RWPE2 (cell line): Measurements from ENCODE around the gene SGPP1.

Experiments
- ATAC-seq: fragments of 200-7000 bp; cut with Tn5 transposase; 3 replicates; pipeline ENCODE4 v1.9.1; 2021; ENCODE audit warnings: low read depth
- DNase-seq: peaks from one replicate; pipeline ENCODE4 v3.0.0-alpha.2; 2020; ENCODE audit warnings: low spot score
- H3K27ac ChIP-seq: fragments of 450-650 bp; 2 replicates; pipeline ENCODE4 v1.5.1; 2017; ENCODE audit warnings: mild to moderate bottlenecking; ENCODE audit not compliant: poor library complexity, severe bottlenecking
- H3K27me3 ChIP-seq: fragments of 250-450 bp; sonication (Bioruptor Pico); 2 replicates; pipeline ENCODE4 v1.5.1; 2021; ENCODE audit warnings: mild to moderate bottlenecking, moderate library complexity; ENCODE audit not compliant: insufficient read depth, poor library complexity, severe bottlenecking
- H3K36me3 ChIP-seq: fragments of 250-450 bp; sonication (Bioruptor Pico); 2 replicates; pipeline ENCODE4 v1.5.1; 2020; ENCODE audit warnings: low read depth, mild to moderate bottlenecking, moderate library complexity
- H3K4me1 ChIP-seq: fragments of 250-450 bp; sonication (Bioruptor Pico); 2 replicates; pipeline ENCODE4 v1.5.1; 2021; ENCODE audit warnings: mild to moderate bottlenecking, moderate library complexity; ENCODE audit not compliant: insufficient read depth, poor library complexity, severe bottlenecking
- H3K4me3 ChIP-seq: fragments of 250-450 bp; sonication (Bioruptor Pico); 2 replicates; pipeline ENCODE4 v1.5.1; 2021; ENCODE audit warnings: mild to moderate bottlenecking, moderate library complexity; ENCODE audit not compliant: severe bottlenecking
- H3K9me3 ChIP-seq: fragments of 250-450 bp; sonication (Bioruptor Pico); 2 replicates; pipeline ENCODE4 v1.5.1; 2021; ENCODE audit warnings: mild to moderate bottlenecking, moderate library complexity; ENCODE audit not compliant: severe bottlenecking
- TF ChIP-seq, protein P1 (sequence below): fragments of 450-650 bp; IDR thresholded peaks from one replicate; pipeline ENCODE4 v1.5.1; 2017; ENCODE audit warnings: mild to moderate bottlenecking, moderate library complexity; ENCODE audit not compliant: poor library complexity, severe bottlenecking

SGPP1 gene

DNA sequence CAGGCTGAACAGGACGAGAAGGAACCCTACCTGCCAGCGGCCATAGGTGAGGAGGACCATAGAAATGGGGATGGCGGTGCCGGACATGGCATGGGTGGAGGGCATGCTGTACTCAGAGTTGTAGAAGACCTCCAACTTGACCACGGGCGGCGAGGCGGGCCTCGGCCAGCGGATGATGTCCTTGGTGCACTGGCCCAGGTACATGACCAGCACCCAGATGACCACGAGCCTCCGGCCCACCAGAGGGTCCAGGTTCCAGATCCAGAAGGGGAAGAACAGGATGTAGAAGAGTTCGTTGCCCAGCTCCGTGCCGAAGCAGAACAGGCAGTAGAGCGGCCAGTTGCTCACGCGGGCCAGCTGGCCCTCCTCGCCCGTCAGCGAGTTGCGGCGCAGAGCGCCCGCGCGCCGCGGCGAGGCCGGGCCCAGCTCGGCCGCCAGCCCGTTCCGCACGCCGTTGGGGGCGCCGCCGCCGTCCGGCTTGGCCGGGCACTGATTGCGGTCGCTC is 582 bp downstream of the SGPP1 start:
- Histone ChIP-seq H3K9me3 (no peaks in the 10 kb centered on the region), H3K4me3 (peak overlapping the region; percentile 98), H3K4me1 (peaks cover 12% of the 10 kb centered on the region), H3K36me3 (peaks cover 13% of the 10 kb centered on the region), H3K27me3 (no peaks in the 10 kb centered on the region), H3K27ac (peak overlapping the region; percentile 66)
- TF ChIP-seq, protein P1, sequence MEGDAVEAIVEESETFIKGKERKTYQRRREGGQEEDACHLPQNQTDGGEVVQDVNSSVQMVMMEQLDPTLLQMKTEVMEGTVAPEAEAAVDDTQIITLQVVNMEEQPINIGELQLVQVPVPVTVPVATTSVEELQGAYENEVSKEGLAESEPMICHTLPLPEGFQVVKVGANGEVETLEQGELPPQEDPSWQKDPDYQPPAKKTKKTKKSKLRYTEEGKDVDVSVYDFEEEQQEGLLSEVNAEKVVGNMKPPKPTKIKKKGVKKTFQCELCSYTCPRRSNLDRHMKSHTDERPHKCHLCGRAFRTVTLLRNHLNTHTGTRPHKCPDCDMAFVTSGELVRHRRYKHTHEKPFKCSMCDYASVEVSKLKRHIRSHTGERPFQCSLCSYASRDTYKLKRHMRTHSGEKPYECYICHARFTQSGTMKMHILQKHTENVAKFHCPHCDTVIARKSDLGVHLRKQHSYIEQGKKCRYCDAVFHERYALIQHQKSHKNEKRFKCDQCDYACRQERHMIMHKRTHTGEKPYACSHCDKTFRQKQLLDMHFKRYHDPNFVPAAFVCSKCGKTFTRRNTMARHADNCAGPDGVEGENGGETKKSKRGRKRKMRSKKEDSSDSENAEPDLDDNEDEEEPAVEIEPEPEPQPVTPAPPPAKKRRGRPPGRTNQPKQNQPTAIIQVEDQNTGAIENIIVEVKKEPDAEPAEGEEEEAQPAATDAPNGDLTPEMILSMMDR, result no peak
- ATAC-seq (peak; percentile 70), DNase-seq (peak; percentile 76)

DNA sequence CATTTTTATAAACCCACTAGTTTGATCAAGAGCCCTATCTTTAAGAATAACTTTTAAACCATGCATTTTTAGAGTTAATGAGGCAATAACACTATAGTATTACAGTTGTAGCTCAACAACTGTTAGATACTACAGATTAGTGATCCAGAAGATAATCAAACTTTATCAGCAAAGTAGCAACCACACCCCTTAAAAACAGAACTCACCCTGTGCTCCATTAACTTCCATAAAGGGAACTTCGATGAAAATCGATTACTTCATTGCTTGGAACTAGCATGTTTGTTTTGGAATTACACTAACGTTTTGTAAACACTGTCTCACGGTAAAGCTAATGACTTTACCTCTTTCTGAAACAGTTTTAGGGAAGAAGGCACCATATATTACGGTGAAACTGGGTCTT is 1.4 kb downstream of the SGPP1 start:
- no peaks in the 10 kb centered on the region for H3K9me3 ChIP-seq
- H3K4me1 ChIP-seq, result peaks cover 12% of the 10 kb centered on the region
- DNase-seq, result no peak
- H3K27ac ChIP-seq, result peak overlapping the region; percentile 66
- ATAC-seq, result no peak
- TF ChIP-seq, protein P1, result no peak
- no peaks in the 10 kb centered on the region for H3K27me3 ChIP-seq
- peak overlapping the region; percentile 98 for H3K4me3 ChIP-seq
- H3K36me3 ChIP-seq, result peaks cover 19% of the 10 kb centered on the region

DNA sequence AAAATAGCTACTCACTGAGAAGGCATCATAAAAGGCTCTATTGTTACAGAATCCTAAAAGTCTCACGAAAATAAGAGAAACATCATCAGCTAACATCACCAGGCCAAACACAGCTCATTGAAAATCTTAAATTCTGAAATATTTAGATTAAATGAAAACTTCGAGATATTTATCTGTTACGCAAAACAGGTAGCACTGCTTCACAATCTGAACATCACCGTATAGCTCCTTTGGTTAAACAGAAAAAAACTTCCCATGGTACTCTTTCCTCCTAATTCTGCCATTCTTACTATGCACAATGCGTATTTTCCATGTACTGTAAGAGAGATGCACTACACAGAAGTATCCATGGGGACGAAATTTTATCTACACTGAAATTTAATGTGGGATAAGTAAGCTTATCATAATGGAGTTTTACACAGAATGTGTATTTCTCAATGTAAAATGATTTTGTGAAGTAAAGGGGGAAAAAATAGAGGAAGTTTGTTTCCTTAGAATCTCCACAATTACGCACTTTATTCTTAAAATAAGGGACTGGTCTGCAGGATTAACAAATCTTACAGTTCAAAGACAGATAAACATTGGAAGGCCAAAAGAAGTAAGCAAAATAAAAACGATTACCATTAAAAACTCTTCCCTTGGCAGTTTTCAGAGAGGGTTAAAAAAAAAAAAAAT is 1.9 kb downstream of the SGPP1 start:
- Histone ChIP-seq H3K9me3 (no peaks in the 10 kb centered on the region), H3K27me3 (no peaks in the 10 kb centered on the region), H3K36me3 (peaks cover 23% of the 10 kb centered on the region), H3K4me3 (peak overlapping the region; percentile 98), H3K27ac (no peak overlapping the region), H3K4me1 (peaks cover 12% of the 10 kb centered on the region)
- TF ChIP-seq, protein P1, result no peak
- DNase-seq (no peak), ATAC-seq (no peak)

DNA sequence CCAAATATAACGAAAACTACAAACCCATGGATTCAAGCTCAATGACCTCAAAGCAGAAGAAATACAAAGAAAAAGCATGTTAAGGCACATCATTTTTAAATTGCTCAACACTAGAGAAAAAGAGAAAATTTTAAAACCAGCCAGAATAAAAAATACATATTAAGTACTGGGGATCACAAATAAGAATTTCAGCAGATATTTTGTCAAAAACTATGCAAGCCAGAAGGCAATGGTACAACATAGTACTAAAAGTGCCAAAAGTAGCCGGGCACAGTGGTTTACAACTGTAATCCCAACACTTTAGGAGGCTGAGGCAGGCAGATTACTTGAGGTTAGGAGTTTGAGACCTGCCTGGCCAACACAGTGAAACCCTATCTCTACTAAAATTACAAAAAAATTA is 10.2 kb downstream of the SGPP1 start:
- peaks cover 12% of the 10 kb centered on the region for H3K4me1 ChIP-seq

DNA sequence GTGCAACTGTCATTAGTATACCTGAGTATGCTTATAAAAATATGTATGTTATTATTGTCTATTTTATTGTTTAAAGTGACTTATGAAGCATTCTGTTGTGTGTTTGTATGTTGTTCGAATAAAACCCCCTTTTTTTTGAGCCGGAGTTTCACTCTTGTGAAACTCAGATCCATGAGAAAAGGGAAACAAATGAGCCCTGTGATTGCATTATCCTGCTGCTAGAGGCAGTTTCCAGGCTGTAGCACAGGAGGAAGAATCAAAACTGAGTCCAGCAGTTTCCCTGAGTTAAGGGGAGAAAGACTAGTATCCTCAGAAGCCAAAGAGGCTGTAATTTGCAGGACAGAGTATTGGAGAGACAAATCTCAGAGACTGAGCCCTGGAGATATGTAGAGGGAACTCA is 12.5 kb downstream of the SGPP1 start:
- peaks cover 12% of the 10 kb centered on the region for H3K4me1 ChIP-seq
- TF ChIP-seq, protein P1, result no peak
- peaks cover 14% of the 10 kb centered on the region for H3K9me3 ChIP-seq
- no peak overlapping the region for H3K4me3 ChIP-seq
- no peak overlapping the region for H3K27ac ChIP-seq
- peaks cover 23% of the 10 kb centered on the region for H3K36me3 ChIP-seq
- ATAC-seq (no peak), DNase-seq (no peak)
- no peaks in the 10 kb centered on the region for H3K27me3 ChIP-seq

More for the DNA sequence above, 10.2 kb downstream of the SGPP1 start:
- ATAC-seq (no peak), DNase-seq (no peak)
- Histone ChIP-seq H3K36me3 (peaks cover 42% of the 10 kb centered on the region), H3K9me3 (peaks cover 14% of the 10 kb centered on the region), H3K4me3 (no peak overlapping the region), H3K27ac (no peak overlapping the region), H3K27me3 (no peaks in the 10 kb centered on the region)
- TF ChIP-seq, protein P1, result no peak
